Upper lobe of left lung (tissue), 4 donors: ENCODE data around the gene TSSK2.

Experiments used
- POLR2A ChIP-seq, 4 donors: fragments of 450-650 bp; IDR thresholded peaks; one replicate each; pipeline ENCODE4 v1.5.1; 2016 to 2017; ENCODE audit warnings: antibody characterized with exemption in 4 of 4, mild to moderate bottlenecking in 2 of 4
- POLR2AphosphoS5 ChIP-seq, 2 donors: sonication (generic); formaldehyde crosslinking; IDR thresholded peaks; one replicate each; pipeline ENCODE4 v1.5.1; 2017; ENCODE audit warnings: antibody characterized with exemption in 2 of 2
- TF ChIP-seq, protein P1 (sequence below), 6 experiments: fragments of 450-650 bp in 4 of 6; fragments of 200-600 bp in 2 of 6; sonication (generic) in 2 of 6; IDR thresholded peaks; one replicate each; pipeline ENCODE4 v1.5.1; 2016 to 2019; ENCODE audit warnings: antibody characterized with exemption in 6 of 6

DNA sequence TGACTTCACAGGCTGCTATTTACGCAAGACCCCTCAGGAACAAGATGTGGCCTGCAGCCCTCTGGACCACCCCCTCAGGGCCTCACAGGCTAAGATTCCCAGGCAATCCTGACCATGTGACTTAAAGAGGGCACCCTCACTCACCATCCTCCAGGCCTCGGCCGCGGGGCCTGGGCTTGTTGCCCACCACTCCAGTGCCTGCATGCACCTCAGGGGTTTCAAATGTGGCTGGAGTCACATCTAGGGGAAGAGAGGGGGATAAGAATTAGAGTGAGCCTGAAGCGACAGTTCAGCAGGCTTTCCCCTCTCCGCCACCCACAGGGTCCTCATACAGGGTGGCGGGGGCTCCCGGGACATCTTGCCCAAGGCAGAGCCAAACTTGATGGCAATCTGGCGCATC is 11.3 kb downstream of the TSSK2 start:
- TF ChIP-seq, protein P1, sequence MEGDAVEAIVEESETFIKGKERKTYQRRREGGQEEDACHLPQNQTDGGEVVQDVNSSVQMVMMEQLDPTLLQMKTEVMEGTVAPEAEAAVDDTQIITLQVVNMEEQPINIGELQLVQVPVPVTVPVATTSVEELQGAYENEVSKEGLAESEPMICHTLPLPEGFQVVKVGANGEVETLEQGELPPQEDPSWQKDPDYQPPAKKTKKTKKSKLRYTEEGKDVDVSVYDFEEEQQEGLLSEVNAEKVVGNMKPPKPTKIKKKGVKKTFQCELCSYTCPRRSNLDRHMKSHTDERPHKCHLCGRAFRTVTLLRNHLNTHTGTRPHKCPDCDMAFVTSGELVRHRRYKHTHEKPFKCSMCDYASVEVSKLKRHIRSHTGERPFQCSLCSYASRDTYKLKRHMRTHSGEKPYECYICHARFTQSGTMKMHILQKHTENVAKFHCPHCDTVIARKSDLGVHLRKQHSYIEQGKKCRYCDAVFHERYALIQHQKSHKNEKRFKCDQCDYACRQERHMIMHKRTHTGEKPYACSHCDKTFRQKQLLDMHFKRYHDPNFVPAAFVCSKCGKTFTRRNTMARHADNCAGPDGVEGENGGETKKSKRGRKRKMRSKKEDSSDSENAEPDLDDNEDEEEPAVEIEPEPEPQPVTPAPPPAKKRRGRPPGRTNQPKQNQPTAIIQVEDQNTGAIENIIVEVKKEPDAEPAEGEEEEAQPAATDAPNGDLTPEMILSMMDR (IDR thresholded peaks at IDR 0.05): no peak
- TF ChIP-seq POLR2AphosphoS5 (IDR thresholded peaks at IDR 0.05): no peak
- TF ChIP-seq POLR2A (IDR thresholded peaks at IDR 0.05): no peak
